ENCODE data around the gene GRB2. TPM values are rescaled to one million over a fixed set of nuclear protein-coding genes. Genes with fewer than 3 reads are reported as not detected.

Gene GRB2
- total and polyA plus RNA-seq, 2 experiments from 2014 or later, result 132 to 198 TPM

DNA sequence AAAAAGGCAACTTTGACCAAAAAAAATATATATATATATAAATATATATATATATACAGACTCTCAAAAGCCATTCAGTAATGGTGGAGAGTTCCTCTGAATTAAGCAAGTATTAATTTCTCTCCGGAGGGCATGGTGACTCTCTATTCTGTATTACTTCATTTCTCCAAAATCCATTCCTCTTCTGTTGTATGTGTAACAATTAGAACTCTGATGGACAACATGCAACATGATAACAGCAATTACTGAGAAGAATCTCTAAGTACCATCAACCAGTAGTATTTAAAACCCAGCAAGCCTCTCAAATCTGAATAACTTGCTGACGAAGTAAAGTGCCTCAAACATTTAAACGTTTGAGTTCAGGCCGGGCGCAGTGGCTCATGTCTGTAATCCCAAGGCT is 2.3 kb downstream of the GRB2 start:
- no peaks in the 10 kb centered on the region for H3K9me3 ChIP-seq (ENCODE audit: low read depth)
- peaks cover 8% of the 10 kb centered on the region for H3K4me1 ChIP-seq (ENCODE audit: low read depth)
- TF ChIP-seq, protein P1, sequence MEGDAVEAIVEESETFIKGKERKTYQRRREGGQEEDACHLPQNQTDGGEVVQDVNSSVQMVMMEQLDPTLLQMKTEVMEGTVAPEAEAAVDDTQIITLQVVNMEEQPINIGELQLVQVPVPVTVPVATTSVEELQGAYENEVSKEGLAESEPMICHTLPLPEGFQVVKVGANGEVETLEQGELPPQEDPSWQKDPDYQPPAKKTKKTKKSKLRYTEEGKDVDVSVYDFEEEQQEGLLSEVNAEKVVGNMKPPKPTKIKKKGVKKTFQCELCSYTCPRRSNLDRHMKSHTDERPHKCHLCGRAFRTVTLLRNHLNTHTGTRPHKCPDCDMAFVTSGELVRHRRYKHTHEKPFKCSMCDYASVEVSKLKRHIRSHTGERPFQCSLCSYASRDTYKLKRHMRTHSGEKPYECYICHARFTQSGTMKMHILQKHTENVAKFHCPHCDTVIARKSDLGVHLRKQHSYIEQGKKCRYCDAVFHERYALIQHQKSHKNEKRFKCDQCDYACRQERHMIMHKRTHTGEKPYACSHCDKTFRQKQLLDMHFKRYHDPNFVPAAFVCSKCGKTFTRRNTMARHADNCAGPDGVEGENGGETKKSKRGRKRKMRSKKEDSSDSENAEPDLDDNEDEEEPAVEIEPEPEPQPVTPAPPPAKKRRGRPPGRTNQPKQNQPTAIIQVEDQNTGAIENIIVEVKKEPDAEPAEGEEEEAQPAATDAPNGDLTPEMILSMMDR (IDR thresholded peaks at IDR 0.05; ENCODE audit: low read depth, low read length), result no peak
- no peaks in the 10 kb centered on the region for H3K27me3 ChIP-seq
- peak overlapping the region; percentile 14 for H3K27ac ChIP-seq
- peak in 1 of 2 donors; percentile 35 for DNase-seq (ENCODE audit: low read depth in 1 of 2, low spot score in 1 of 2)
- no peaks in the 10 kb centered on the region for H3K36me3 ChIP-seq
- no peak overlapping the region for H3K4me3 ChIP-seq

DNA sequence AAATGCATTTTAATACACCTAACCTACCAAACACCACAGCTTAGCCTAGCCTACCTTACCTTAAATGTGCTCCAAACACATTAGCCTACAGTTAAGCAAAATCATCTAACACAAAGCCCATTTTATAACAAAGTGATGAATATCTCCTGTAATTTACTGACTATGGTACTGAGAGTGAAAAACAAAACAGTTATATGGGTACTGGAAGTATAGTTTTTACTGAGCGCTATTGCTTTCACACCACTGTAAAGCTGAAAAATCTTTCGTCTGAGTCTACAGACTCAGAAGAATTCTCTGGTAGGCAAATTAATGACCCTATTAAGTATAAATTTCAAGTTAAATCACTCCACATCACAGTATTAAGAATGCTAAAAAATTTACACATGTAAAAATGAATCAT is 3.5 kb downstream of the GRB2 start:
- no peaks in the 10 kb centered on the region for H3K9me3 ChIP-seq (ENCODE audit: low read depth)
- DNase-seq (ENCODE audit: low read depth in 1 of 2, low spot score in 1 of 2), result no peak
- TF ChIP-seq, protein P1 (IDR thresholded peaks at IDR 0.05; ENCODE audit: low read depth, low read length), result no peak
- no peak overlapping the region for H3K4me3 ChIP-seq
- no peak overlapping the region for H3K27ac ChIP-seq
- no peaks in the 10 kb centered on the region for H3K36me3 ChIP-seq
- no peaks in the 10 kb centered on the region for H3K27me3 ChIP-seq
- H3K4me1 ChIP-seq (ENCODE audit: low read depth), result peaks cover 8% of the 10 kb centered on the region

DNA sequence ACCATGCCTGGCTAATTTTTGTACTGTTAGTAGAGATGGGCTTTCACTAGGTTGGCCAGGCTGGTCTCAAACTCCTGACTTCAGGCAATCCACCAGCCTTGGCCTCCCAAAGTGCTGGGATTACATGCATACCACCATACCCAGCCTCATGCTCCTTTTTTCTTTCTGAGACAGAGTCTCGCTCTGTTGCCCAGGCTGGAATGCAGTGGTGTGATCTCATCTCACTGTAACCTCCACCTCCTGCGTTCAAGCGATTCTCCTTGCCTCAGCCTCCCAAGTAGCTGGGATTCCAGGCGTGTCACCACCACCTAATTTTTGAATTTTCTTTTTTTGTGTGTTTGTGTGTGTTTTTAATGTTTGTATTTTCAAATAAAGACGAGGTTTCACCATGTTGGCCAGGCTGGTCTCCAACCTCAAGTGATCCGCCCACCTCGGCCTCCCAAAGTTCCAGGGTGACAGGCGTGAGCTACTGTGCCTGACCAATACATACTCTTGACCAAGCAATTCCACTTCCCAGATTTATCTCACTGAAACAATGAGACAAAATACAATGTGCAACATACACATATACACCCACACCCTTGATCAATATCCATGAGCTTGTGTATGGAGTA is 5.0 kb downstream of the GRB2 start:
- TF ChIP-seq, protein P1 (IDR thresholded peaks at IDR 0.05; ENCODE audit: low read depth, low read length), result no peak
- no peak overlapping the region for H3K4me3 ChIP-seq
- H3K27me3 ChIP-seq, result no peaks in the 10 kb centered on the region
- no peak overlapping the region for H3K27ac ChIP-seq
- no peaks in the 10 kb centered on the region for H3K9me3 ChIP-seq (ENCODE audit: low read depth)
- H3K36me3 ChIP-seq, result no peaks in the 10 kb centered on the region
- H3K4me1 ChIP-seq (ENCODE audit: low read depth), result peaks cover 6% of the 10 kb centered on the region
- no peak for DNase-seq (ENCODE audit: low read depth in 1 of 2, low spot score in 1 of 2)

DNA sequence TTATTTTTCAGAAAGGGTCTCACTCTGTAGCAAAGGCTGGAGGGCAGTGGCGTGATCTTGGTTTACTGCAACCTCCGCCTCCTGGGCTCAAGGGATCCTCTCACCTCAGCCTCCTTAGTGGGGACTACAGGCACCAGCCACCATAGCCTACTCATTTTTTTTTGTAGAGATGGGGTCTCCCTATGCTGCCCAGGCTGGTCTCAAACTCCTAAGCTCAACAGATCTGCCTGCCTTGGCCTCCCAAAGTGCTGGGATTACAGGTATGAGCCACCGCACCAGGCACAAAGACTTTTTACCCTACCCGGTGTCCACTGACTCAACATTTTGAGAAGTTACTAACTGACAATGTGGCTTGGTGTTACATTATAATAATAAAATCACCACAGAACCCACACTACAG is 7.2 kb downstream of the GRB2 start:
- H3K27me3 ChIP-seq, result no peaks in the 10 kb centered on the region
- H3K4me3 ChIP-seq, result no peak overlapping the region
- TF ChIP-seq, protein P1 (IDR thresholded peaks at IDR 0.05; ENCODE audit: low read depth, low read length), result no peak
- no peaks in the 10 kb centered on the region for H3K36me3 ChIP-seq
- peaks cover 14% of the 10 kb centered on the region for H3K4me1 ChIP-seq (ENCODE audit: low read depth)
- no peak for DNase-seq (ENCODE audit: low read depth in 1 of 2, low spot score in 1 of 2)
- no peak overlapping the region for H3K27ac ChIP-seq
- H3K9me3 ChIP-seq (ENCODE audit: low read depth), result no peaks in the 10 kb centered on the region

DNA sequence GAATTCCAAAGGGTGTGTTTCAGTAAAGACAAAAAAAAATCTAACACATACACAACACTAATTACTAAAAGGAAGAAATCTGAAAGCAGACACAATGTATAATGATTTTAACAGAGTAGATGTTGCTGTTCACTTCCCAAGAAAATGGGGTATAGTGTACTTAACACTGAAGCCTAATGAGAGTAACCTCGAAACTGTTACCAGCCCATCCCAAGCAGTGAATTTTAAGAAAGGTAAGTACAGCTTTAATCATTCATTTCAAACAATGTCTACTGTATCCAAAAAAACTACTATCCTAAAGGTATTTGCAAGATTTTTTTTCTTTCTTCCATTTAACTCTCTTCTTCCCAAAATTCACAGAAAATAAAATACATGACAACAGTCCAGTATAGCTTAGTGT is 8.3 kb downstream of the GRB2 start:
- no peak for DNase-seq (ENCODE audit: low read depth in 1 of 2, low spot score in 1 of 2)
- peak overlapping the region; percentile 29 for H3K27ac ChIP-seq
- H3K36me3 ChIP-seq, result no peaks in the 10 kb centered on the region
- TF ChIP-seq, protein P1 (IDR thresholded peaks at IDR 0.05; ENCODE audit: low read depth, low read length), result no peak
- peaks cover 24% of the 10 kb centered on the region for H3K4me1 ChIP-seq (ENCODE audit: low read depth)
- H3K9me3 ChIP-seq (ENCODE audit: low read depth), result no peaks in the 10 kb centered on the region
- H3K27me3 ChIP-seq, result no peaks in the 10 kb centered on the region
- H3K4me3 ChIP-seq, result no peak overlapping the region

All from cardiac muscle cell (in vitro differentiated cells and primary cell).